ENCODE results near the gene AFDN.

AFDN gene

GRCh38 chr6:167930295-167930694 lies 103.6 kb downstream of the AFDN start:
- no peak overlapping the region for H3K27ac ChIP-seq
- no peak for DNase-seq (ENCODE audit: low spot score)
- no peak overlapping the region for H3K4me3 ChIP-seq
- TF ChIP-seq CTCF (IDR thresholded peaks at IDR 0.05): no peak

GRCh38 chr6:167932468-167933276 lies 106.0 kb downstream of the AFDN start:
- no peak overlapping the region for H3K4me3 ChIP-seq
- no peak overlapping the region for H3K27ac ChIP-seq
- DNase-seq (ENCODE audit: low spot score): no peak
- TF ChIP-seq CTCF (IDR thresholded peaks at IDR 0.05): no peak

- H3K4me3 ChIP-seq: no peak overlapping the region
- no peak for TF ChIP-seq CTCF (IDR thresholded peaks at IDR 0.05)
- H3K27ac ChIP-seq: no peak overlapping the region
- no peak for DNase-seq (ENCODE audit: low spot score)
These were observed 106.6 kb downstream of the AFDN start for GRCh38 chr6:167933290-167933689.

- no peak overlapping the region for H3K27ac ChIP-seq
- no peak for TF ChIP-seq CTCF (IDR thresholded peaks at IDR 0.05)
- H3K4me3 ChIP-seq: no peak overlapping the region
- DNase-seq (ENCODE audit: low spot score): no peak
These were observed 107.1 kb downstream of the AFDN start for GRCh38 chr6:167933847-167934246.

- DNase-seq (ENCODE audit: low spot score): no peak
- H3K4me3 ChIP-seq: no peak overlapping the region
- H3K27ac ChIP-seq: no peak overlapping the region
- no peak for TF ChIP-seq CTCF (IDR thresholded peaks at IDR 0.05)
These were observed 107.7 kb downstream of the AFDN start for GRCh38 chr6:167934426-167934864.

GRCh38 chr6:167936051-167936450 lies 109.3 kb downstream of the AFDN start:
- no peak overlapping the region for H3K27ac ChIP-seq
- no peak for DNase-seq (ENCODE audit: low spot score)
- H3K4me3 ChIP-seq: no peak overlapping the region
- TF ChIP-seq CTCF (IDR thresholded peaks at IDR 0.05): no peak

- no peak for DNase-seq (ENCODE audit: low spot score)
- H3K4me3 ChIP-seq: no peak overlapping the region
- H3K27ac ChIP-seq: no peak overlapping the region
- no peak for TF ChIP-seq CTCF (IDR thresholded peaks at IDR 0.05)
These were observed 110.6 kb downstream of the AFDN start for GRCh38 chr6:167937301-167937700.

Measured in coronary artery (tissue), 2 donors.